ENCODE measurements around the gene CDC14B. TPM values are rescaled to one million over a fixed set of nuclear protein-coding genes. Genes with fewer than 3 reads are reported as not detected.
A peak's percentile ranks its signal among the peaks of the same experiment; 100 is the strongest.

CDC14B gene
- total RNA-seq, 4 donors from 2014 or later = 5.8 to 10.9 (median 8.0) TPM

DNA sequence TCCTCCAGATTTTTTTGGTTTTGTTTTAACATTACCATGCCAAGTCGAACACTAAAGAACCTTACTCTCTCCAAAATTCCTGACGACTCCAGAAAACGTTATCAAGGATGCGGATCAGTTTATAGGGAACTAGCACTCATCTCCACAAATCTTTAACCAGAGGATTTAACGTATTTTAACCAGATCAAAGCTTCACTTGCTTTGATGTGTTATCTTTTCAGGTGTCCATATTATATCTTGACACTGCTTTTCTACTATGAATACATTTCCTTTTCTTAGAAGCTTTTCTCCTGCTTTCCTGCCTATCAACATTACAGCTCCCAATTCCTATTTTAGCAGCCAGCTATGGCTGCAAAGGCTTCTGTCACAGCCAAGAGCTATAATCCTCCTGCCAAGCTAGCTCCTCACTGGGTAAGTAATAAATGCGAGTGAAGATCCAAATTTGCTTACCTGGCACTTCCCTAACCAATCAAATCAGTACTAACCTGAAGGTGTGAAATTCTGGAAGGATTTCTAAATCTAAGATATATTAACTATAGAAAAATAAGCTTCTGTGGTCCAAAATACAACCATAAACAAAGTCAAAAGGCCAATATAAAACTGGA is 60.2 kb downstream of the CDC14B start:
- TF ChIP-seq POLR2A (IDR thresholded peaks at IDR 0.05) = no peak
- TF ChIP-seq, protein P1, sequence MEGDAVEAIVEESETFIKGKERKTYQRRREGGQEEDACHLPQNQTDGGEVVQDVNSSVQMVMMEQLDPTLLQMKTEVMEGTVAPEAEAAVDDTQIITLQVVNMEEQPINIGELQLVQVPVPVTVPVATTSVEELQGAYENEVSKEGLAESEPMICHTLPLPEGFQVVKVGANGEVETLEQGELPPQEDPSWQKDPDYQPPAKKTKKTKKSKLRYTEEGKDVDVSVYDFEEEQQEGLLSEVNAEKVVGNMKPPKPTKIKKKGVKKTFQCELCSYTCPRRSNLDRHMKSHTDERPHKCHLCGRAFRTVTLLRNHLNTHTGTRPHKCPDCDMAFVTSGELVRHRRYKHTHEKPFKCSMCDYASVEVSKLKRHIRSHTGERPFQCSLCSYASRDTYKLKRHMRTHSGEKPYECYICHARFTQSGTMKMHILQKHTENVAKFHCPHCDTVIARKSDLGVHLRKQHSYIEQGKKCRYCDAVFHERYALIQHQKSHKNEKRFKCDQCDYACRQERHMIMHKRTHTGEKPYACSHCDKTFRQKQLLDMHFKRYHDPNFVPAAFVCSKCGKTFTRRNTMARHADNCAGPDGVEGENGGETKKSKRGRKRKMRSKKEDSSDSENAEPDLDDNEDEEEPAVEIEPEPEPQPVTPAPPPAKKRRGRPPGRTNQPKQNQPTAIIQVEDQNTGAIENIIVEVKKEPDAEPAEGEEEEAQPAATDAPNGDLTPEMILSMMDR (IDR thresholded peaks at IDR 0.05) = no peak
- H3K4me3 ChIP-seq (ENCODE audit: low read depth, poor library complexity, severe bottlenecking) = no peak overlapping the region
- WGBS, 2 donors = 64 to 68% methylated on average over 6 of the region's 6 CpGs
- no peak for DNase-seq (ENCODE audit: low spot score in 2 of 2)
- intact Hi-C loops (cut with DNase I; ENCODE audit: low total_unique reads) = no loop called here

DNA sequence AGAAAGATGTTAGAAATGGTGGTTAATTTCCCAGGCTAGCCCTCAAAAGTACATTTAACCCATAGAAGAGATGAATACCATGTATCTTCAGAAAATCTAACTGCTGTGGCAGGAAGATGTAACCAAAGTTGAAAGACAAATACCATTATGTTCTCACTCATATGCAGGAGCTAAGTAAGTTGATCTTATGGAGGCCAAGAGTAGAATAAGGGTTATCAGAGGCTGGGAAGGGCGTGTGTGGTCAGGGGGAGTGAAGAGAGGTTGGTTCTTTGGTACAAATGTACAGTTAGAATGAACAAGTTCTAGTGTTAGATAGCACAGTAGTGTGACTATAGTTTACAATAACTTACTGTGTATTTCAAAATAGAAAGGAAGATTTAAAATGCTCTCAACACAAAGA is 61.7 kb downstream of the CDC14B start:
- no peak overlapping the region for H3K4me3 ChIP-seq (ENCODE audit: low read depth, poor library complexity, severe bottlenecking)
- intact Hi-C loops (cut with DNase I; ENCODE audit: low total_unique reads) = no loop called here
- TF ChIP-seq, protein P1 (IDR thresholded peaks at IDR 0.05) = no peak
- no peak for TF ChIP-seq POLR2A (IDR thresholded peaks at IDR 0.05)
- DNase-seq (ENCODE audit: low spot score in 2 of 2) = no peak
- WGBS, 2 donors = 89 to 94% methylated on average over 1 of the region's 1 CpG

- intact Hi-C loops (cut with DNase I; ENCODE audit: low total_unique reads) = no loop called here
- H3K4me3 ChIP-seq (ENCODE audit: low read depth, poor library complexity, severe bottlenecking) = no peak overlapping the region
- no peak for DNase-seq (ENCODE audit: low spot score in 2 of 2)
- 59 to 64% methylated on average over 13 to 15 of the region's 15 CpGs for WGBS, 2 donors
- no peak for TF ChIP-seq POLR2A (IDR thresholded peaks at IDR 0.05)
- TF ChIP-seq, protein P1 (IDR thresholded peaks at IDR 0.05) = no peak
These were observed 62.8 kb downstream of the CDC14B start for GRCh38 chr9:96556701-96557461.

DNA sequence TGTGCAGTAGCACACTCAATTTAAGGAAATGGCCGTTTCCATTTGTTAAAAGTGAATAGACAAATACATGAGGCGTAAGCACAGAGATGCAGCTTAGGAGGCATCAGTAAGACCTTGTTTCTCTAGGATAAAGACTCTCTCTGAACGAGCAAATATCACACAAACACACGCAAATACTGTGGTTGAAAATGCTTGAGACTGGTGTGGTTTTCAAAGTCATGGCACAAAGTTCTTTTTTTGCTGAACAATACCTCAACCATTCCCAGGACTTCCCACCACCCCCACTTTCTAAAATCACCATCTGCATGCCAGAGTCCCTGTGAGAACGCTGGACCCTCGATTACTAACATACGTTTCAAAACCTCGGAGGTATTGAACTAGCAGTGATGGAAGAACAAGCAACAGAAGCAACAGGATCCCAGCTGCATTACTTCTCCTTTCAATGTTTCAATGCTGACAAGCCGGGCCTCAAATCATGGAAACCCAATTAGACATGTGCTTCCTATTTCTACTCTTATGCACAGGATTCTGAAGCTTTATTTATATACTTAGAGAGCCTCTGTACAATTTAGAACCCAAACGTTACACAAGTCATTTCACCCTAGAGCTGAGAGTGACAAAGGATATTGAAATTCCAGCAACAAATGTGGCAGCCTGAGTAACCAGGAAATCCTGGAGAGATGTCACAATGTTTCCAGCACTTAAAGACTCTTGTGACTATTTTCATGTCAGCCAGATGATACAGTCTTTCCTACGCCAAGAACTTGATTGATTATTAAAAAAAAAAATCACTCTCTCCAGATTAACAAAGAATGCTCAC is 63.9 kb downstream of the CDC14B start:
- WGBS, 2 donors = 59 to 62% methylated on average over 11 of the region's 11 CpGs

GRCh38 chr9:96554801-96555566 is 64.7 kb downstream of the CDC14B start:
- no peak for TF ChIP-seq POLR2A (IDR thresholded peaks at IDR 0.05)
- TF ChIP-seq, protein P1 (IDR thresholded peaks at IDR 0.05) = no peak
- no peak overlapping the region for H3K4me3 ChIP-seq (ENCODE audit: low read depth, poor library complexity, severe bottlenecking)
- DNase-seq (ENCODE audit: low spot score in 2 of 2) = no peak
- WGBS, 2 donors = 83 to 85% methylated on average over 10 of the region's 10 CpGs
- intact Hi-C loops (cut with DNase I; ENCODE audit: low total_unique reads) = no loop called here

More for the DNA sequence above, 63.9 kb downstream of the CDC14B start:
- H3K4me3 ChIP-seq (ENCODE audit: low read depth, poor library complexity, severe bottlenecking) = no peak overlapping the region
- peak in 1 of 2 donors; percentile 28 for DNase-seq (ENCODE audit: low spot score in 2 of 2)
- TF ChIP-seq, protein P1 (IDR thresholded peaks at IDR 0.05) = no peak
- TF ChIP-seq POLR2A (IDR thresholded peaks at IDR 0.05) = no peak
- intact Hi-C loops (cut with DNase I; ENCODE audit: low total_unique reads) = no loop called here

Measured in lower leg skin (tissue), 4 donors.